ENCODE results near the gene PTPRN2.

PTPRN2 gene

GRCh38 chr7:158137516-158138328 lies 449.9 kb downstream of the PTPRN2 start:
- no peak for DNase-seq (ENCODE audit: low read depth in 2 of 2)

- DNase-seq (ENCODE audit: low read depth in 2 of 2), result no peak
These were observed 451.7 kb downstream of the PTPRN2 start for GRCh38 chr7:158135931-158136330.

DNA sequence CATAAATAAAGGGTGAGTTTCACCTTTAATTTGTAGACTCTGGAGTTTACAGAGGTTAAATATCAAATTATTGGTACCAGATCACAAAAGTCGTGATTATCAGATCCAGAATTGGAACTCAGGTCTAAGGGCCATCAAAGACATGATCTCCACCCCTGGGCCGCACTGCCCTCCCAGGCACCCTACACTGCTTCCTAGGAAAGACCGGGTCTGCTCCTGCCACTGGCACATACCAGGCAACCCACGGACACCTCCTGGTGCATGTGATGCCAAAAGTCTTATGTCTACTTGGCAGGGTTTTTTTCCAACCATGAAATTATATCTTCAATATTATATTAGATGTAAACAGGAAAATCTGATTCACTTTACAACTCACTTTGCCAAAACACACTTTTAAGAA lies 452.8 kb downstream of the PTPRN2 start:
- no peak for DNase-seq (ENCODE audit: low read depth in 2 of 2)

GRCh38 chr7:158133515-158134271 lies 453.9 kb downstream of the PTPRN2 start:
- no peak for DNase-seq (ENCODE audit: low read depth in 2 of 2)

DNA sequence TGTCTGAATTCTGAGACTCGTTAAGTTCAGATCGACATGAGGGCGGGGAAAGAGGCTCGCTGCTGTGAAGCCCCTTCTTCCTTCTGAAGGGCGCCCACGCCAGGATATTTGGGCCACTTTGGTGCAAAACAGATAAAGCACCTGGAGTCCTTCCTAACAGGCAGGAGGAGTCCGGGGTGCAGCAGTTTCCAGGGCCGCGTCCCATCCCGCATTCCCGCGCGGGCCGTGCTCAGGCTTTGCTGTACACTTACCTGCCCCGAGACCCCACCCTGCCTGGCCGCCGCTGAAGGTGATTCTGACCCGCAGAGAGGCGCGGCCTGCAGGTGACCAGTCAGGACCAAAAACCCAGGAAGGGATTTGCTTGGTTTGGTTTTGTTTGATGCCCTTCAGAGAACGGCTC lies 454.6 kb downstream of the PTPRN2 start:
- DNase-seq (ENCODE audit: low read depth in 2 of 2), result no peak

- no peak for DNase-seq (ENCODE audit: low read depth in 2 of 2)
These were observed 457.6 kb downstream of the PTPRN2 start for GRCh38 chr7:158130023-158130409.

- DNase-seq (ENCODE audit: low read depth in 2 of 2), result no peak
These were observed 458.3 kb downstream of the PTPRN2 start for GRCh38 chr7:158129037-158130022.

- no peak for DNase-seq (ENCODE audit: low read depth in 2 of 2)
These were observed 459.1 kb downstream of the PTPRN2 start for GRCh38 chr7:158128572-158128971.

DNA sequence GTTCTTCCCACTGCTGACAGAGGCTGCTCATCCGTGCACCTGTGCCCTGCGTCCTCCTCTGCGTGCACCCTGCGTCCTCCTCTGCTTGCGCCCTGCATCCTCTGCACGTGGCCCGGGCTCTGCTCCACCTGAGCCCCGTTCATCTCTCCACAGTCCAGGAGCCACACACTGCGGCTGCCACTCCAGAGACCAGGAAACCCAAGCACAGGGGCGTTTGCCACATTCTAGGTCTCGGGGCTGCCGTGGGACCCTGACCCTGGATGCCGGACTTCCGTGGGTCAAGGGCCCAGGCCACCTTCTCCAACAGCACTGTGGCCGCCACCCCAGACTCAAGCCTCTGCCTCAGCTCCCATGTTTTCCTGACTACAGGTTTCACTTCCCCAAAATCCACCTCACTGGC lies 460.4 kb downstream of the PTPRN2 start:
- no peak for DNase-seq (ENCODE audit: low read depth in 2 of 2)

- DNase-seq (ENCODE audit: low read depth in 2 of 2), result no peak
These were observed 461.0 kb downstream of the PTPRN2 start for GRCh38 chr7:158126661-158127060.

DNA sequence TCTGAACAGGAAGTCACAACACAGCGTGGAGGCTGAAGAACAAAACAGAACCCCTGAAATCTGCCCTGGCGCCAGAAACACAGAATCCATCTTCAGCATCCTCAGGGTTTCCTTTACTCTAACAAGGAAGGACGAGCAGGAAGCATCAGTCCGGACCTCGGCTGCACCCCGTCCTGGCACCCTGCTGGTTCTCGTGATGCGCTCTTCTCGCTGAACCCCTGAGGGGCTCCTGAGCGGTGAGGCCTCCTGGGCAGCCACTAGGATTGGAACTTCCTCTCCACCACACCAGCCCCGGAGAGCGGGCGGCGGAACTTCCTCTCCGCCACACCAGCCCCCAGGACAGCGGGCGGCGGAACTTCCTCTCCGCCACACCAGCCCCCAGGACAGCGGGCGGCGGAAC lies 461.9 kb downstream of the PTPRN2 start:
- DNase-seq (ENCODE audit: low read depth in 2 of 2), result no peak

DNA sequence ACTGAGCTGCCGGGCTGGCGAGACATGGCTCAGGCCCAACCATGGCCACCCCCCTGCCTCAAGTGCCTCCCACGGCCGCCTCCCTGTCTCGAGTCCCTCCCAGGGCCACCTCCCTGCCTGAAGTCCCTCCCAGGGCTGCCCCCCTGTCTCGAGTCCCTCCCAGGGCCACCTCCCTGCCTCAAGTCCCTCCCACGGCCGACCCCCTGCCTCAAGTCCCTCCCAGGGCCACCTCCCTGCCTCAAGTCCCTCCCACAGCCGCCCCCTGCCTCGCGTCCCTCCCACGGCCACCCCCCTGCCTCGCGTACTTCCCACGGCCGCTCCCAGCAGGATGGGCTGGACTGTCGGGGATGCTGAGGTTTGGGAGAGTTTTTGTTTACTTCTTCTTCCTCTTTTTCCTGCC lies 462.5 kb downstream of the PTPRN2 start:
- no peak for DNase-seq (ENCODE audit: low read depth in 2 of 2)

DNA sequence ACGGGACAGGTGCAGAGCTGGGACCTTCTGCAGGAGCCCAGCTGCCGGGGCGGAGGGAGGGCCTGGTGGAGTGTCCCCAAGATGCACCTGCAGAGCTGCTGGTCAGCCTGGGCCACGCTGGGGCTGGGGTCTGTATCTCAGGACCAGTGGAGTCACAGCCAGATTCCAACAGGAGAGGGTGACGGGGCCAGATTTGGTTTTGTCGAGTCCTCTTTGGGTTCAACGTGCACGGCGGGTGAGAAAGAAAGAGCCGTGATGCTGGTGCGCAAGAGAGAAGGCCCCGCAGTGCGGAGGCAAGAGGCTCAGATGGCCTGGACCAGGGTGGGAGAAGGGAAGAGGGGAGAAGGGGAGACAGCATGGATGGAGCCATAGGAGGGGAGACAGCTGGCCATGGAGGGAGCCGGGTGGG lies 462.9 kb downstream of the PTPRN2 start:
- no peak for DNase-seq (ENCODE audit: low read depth in 2 of 2)

- no peak for DNase-seq (ENCODE audit: low read depth in 2 of 2)
These were observed 463.9 kb downstream of the PTPRN2 start for GRCh38 chr7:158123753-158124152.

DNA sequence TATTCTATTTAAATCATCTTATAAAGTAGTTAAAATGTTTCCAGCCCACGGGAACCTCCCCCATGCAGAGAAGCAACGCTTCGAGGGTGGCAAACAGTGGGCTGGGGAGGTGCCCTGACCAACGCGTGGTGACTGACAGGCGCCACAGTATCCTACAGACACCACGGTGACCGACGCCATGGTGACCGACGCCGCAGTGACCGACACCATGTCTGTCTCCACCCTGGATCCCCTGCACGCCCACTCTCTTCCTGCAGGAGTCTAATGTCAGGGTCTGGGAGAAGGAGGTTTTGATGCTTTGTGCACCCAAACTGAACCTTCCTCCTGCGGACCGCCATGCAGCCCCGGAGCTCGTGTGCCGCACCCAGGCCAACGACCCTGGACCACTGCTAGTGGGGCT lies 464.4 kb downstream of the PTPRN2 start:
- DNase-seq (ENCODE audit: low read depth in 2 of 2), result no peak

DNA sequence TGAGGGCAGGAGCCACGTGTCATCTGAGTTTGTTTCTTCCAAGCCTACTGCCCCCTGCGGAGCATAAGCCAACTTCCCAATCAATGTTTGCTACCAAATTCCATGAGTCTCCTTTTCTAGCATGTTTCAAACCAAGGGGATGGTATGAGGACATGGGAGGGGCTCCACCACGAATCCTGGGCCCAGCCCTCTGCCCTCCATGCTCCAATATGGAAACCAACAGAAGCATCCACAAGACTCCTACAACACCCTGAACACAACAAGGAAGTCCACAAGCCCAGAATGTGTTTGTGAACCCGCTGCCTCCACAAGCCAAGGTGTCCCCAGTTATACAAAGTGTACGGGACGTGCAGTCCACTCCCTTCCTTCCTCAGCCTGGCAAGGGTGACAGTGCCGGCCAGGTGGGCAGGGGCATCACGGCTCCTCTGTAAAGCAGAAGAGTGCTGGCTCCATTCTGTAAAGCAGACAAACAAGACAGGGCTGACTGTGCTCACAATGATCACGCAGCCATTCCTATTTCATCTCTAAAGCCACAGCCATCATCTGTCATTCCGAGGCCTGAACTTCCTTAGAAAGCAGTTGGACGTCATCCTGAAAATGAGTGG lies 466.1 kb downstream of the PTPRN2 start:
- no peak for DNase-seq (ENCODE audit: low read depth in 2 of 2)

DNA sequence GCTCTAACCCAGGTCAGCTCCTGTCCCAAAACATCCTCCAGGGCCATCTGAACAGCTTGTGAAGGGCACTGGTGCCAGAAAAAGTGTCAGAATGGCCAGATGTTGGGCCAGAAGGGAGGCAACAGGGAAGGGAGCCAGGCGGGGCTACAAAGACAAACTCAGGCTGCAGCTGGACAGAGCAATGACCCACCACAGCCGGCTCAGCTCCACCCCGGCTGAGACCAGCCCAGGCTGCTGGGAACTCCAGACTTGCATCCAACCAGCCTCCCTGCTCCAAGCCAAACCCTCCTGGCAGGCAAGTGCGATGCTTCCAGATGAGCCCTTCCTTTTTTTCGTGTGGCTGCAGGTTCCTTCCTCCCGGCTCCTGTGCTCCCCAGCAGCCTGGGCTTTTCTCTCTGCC lies 466.9 kb downstream of the PTPRN2 start:
- no peak for DNase-seq (ENCODE audit: low read depth in 2 of 2)

GRCh38 chr7:158120316-158120715 lies 467.3 kb downstream of the PTPRN2 start:
- DNase-seq (ENCODE audit: low read depth in 2 of 2), result no peak

DNA sequence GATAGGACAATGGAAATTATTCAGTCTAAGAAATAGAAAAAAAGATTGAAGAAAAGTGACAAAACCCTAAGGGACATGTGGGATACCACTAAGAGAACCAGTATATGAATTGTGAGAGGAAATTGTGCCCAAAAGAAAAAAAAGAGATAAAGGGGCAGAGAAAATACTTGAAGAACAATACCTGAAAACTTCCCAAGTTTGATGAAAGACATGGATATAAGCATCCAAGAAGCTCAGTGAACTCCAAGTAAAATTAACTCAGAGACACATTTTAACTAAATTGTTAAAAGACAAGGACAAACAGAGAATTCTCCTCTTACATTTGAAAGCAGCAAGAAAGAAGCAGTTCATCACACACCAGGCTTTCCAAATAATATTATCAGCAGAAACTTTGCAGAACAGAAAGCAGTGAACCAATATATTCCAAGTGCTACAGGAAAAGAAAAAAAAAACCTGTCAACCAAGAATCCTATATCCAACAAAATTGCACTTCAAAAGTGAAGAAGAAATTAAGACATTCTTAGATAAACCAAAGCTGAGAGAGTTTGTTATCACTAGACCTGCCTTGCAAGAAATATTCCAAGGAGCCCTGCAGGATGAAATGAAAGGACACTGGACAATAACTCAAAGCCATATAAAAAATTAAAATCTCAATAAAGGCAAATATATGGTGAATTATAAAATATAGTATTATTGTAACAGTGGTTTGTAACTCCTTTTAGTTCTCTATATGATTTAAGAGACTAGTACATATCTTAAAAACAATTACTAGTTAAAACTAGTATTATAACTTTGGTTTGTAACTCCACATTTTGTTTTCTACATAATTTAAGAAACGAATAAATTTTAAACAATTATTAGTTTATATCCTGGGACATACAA lies 470.0 kb downstream of the PTPRN2 start:
- DNase-seq (ENCODE audit: low read depth in 2 of 2), result no peak

GRCh38 chr7:158116235-158116634 lies 471.4 kb downstream of the PTPRN2 start:
- no peak for DNase-seq (ENCODE audit: low read depth in 2 of 2)

All from stimulated activated CD8-positive, alpha-beta memory T cell treated with anti-CD3 and anti-CD28 coated beads, Interleukin-15, amount 100 ng/mL, for 48 hours (primary cell).